GF-D8 (cell line): Measurements from ENCODE around the gene SLX9.

Source experiments
- DNase-seq: peaks from one replicate; lab custom pipeline; 2025; lab: John Stamatoyannopoulos, UW

The SLX9 gene

DNA sequence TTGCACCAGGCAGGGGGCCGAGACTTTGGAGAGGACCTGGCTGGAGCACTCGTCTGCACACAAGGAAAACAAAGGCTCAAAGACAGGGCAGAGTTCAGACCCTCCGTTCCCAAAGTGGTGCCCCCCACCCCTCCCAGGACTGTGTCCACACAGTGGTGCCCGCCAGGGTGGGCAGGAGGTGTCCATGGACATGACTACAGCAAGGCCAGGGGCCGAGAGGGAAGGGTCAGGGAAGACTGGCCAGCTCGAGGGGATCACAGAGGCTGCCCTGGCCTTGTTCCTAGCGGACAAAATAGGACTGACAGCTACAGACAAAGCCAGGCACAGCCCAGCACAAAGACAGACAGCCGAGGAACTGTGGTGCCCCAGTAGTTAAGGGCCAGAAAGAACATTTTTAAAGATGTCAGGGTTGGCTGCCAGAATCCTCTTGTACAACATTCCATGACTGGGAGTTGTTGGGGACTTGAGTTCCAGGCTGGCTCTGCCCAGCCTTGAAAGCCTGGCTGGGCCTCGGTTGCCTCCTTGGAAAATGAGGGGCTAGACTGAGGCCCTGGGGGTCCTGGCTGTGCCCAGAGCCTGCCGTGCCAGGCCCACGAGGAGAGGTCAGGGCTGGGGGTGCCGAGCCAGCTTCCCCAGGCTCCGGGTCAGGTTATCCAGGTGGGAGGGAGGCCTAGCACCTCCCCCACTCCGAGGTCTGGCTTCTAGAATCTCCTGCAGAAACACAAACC, 63.7 kb downstream of the SLX9 start:
- DNase-seq = no peak

DNA sequence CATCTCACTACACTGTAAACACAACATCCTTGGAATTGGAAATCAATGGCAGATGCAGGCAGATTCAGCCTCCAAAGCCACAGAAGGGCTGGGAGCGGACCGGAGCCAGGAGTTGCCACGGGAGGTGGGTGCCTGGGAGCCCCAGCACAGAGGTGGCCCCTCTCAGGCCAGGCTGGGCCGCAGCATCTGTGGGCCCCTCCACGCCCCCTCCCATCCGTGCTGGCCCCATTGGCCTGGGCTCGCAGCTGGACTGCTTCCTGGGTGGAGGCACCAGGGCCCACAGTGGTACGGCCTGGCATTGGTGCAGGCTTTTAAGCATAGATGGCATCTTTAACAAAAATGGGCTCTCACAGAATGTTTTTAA, 64.2 kb downstream of the SLX9 start:
- DNase-seq = no peak

DNA sequence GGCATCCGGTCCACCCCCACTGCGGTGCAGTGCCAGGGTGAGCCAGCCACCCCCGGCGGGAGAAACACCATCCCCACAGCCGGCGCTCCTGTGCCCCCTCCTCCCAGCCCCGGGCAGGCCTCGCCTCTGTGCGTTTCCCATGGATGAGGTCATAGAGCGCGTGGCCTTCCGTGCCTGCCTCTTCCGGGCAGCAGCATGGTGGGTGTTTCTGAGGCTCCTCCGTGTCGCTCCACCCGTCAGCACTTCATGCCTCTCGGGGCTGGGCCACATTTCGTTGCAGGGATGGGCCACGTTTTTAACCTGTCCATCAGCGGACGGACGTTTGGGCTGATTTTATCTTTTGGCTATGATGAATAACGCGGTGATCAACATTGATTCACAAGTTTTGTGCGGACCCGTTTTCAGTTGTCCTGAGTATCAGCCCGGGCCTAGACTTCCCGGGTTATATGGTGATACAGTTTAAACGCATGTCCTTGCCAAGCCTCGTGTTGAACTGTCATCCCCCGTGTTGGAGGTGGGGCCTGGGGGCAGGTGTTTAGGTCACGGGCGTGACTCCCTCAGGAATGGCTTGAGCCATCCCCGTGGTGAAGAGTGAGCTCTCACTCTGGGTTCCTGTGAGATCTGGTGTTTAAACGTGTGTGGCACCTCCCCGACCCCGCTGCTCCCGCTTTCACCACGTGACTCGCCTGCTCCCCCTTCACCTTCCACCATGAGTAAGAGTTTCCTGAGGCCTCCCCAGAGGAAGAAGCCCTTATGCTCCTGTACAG, 64.8 kb downstream of the SLX9 start:
- no peak for DNase-seq

DNA sequence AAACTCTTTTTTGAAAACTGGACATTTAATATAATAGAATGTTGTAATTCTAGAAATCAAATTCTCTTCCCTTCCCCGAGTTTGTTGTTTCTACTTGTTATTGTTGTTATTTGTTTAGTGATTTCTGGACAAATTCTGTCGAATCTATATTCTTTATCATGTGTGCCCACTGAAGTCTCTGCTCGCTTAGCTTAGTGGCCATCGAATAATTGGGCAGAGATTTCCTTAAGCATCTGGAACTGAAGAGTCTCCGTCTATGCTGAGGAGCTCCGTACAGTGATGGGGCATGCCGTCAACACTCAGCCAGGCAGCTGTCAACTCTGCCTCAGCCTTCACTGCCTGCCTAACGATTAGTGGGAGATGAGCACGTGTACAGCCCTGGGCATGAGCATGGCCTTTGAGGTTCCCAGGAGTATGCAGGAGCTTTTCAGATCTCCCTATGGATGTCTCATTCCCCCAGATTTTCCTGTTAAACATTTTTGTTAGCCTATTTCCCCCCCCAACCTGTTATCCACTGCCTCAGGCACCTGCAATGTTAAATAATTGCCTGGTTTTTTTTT, 66.8 kb downstream of the SLX9 start:
- DNase-seq = no peak

DNA sequence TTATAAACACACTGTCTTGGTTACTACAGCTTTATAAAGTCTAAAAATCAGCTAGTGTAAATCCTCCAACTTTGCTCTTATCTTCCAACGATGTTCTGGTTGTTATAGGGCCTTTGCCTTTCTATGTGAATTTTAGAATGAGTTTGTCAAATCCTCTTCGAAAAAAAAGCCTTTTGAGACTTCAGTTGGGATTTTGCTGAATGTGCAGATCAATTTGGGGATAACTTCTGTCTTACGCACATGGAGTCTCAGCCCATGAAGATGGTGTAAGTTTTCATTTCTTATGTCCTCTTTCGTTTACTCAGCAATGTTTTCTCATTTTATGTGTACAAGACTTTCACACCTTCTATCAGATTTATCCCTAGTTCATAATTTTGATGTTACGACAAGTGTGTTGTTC, 69.8 kb downstream of the SLX9 start:
- DNase-seq = no peak

DNA sequence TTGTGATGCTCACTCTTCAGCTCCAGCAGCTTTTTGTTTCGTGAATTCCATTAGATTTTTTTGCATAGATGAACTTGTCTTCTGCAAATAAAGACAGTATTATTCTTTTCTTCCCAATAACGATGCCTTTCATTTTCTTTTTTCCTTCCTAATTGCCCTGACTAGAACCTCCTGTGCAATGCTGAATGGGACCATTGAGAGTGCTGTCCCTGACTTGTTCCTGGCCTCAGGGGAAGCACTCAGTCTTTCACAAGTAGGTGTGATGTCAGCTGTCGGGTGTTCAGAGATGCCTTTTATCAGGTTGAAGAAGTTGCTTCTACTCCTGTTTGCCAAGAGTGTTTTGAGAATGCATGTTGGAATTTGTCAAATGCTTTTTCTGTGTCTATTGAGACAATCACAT, 70.3 kb downstream of the SLX9 start:
- no peak for DNase-seq

DNA sequence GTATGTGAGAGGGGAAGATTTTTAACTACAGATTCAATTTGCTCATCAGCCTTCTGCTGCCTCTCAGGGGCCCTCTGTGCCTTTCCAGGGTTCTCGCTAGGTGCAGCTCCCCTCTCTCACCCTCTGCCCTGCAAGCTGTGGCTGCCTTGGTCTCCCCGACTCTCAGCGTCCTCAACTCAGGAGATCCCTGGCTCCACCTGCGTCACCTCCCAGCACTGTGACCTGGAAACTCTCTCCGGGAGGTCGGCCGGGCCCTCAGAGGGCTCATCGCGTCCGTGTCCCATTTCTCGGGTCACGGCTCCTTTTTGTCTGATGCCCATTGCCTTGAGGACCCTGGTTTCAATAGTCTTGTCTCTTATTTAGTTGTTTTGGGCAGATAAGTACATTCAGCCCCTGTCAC, 71.0 kb downstream of the SLX9 start:
- no peak for DNase-seq

DNA sequence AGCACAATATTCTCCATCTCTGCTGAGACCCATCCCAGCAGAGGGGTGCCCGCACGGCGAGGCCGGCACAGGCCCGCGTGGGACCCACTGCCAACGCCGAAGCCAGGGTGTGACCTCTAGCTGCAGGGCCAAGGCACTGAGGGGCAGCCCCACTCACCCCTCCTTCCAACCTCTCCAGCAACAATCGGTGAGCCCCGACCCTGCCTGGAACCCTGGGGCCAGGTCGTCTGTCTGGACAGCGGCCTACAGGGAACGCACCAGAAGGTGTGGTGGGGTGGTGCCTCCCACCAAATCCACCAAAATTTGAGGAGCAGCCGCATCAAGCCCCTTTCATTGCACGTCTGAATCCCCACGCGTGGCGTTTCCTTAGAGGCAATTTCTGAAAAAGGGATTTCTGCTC, 71.6 kb downstream of the SLX9 start:
- no peak for DNase-seq

DNA sequence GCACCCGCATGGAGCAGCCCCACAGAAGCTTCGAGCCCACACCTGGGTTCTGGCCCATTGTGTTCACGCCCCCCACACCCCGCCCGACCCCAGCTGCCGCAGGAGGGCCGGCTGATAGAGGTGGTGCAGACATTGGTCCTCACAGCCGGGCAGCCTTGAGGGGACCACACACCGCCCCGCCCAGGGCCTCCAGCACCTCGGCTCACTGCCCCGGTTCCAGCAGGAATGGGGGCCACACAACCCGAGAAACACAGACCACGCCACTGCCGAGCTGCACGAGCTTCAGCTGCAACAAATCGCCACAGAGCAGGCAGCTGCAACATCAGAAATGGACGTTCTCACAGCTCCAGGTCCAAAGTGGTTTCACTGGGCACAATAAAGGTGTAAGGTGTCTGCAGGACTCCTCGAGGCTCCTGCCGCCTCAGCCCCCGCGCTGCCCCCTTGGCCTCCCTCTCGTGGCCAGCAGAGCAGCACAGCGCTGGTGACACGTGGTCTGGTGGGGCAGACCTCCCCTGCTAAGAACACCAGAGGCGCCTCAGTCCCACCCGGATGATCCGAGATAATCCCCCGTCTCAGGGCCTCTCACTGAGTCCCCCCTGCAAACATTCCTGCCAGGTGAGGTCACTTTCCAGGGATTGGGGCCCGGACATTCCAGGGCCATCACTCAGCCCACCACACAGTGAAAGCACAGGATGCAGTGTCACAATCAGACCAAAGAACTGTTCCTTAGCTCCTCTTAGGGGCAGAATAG, 72.3 kb downstream of the SLX9 start:
- no peak for DNase-seq

DNA sequence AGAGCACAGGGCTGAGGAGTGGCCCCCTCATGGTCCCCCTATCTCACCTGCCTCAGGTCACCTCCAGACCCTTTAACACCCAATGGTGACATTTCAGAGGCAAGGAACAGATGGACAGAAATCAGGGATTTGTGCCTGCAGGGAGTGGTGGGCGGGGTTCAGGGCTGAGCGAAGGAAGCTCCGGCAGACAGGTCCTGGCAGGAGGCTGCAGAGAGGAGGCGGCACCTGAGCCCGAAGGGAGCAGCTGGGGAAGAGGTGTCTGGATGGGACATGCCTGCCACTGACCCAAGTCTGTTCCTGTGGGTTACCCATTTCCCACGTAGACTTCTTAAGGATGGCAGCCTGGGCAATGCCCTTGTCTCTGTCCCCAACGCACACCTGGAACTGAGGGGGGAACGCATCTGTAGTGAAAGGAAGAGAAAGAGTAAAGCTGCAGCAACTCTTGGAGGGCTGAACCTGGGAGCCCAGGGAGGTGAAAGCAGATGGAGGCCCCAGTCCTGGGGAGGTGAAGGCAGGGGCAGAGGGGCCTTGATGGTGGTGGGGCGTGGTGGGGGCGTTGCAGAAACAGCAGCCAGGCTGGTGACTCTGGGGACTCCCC, 72.9 kb downstream of the SLX9 start:
- no peak for DNase-seq

DNA sequence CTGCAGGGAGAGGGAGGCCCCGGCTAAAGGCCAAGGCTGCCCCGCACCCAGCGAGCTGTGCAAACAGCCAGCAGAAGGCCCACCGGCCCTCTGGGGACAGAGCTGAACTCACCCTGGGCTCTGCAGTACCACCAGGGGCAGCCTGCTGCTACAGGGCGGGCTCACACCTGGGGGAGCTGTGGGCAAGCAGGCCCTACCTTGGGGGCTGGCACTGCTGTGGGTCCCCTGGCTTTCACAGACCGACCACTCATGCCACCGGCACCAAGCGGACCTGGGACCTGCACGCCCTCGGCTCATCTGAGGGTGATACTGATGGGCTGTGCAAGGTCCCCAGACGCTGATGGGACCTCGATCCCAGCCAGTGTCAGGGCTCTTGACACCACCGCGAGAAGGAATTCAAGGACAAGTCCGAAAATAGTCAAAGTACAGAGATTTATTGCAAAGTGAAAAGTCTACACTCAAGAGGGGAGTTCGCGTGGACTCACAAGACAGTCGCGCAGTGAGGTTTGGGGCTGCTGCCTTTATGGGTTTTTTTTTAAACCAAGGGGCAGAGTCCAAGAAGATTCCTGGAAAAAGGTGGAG, 73.5 kb downstream of the SLX9 start:
- no peak for DNase-seq

DNA sequence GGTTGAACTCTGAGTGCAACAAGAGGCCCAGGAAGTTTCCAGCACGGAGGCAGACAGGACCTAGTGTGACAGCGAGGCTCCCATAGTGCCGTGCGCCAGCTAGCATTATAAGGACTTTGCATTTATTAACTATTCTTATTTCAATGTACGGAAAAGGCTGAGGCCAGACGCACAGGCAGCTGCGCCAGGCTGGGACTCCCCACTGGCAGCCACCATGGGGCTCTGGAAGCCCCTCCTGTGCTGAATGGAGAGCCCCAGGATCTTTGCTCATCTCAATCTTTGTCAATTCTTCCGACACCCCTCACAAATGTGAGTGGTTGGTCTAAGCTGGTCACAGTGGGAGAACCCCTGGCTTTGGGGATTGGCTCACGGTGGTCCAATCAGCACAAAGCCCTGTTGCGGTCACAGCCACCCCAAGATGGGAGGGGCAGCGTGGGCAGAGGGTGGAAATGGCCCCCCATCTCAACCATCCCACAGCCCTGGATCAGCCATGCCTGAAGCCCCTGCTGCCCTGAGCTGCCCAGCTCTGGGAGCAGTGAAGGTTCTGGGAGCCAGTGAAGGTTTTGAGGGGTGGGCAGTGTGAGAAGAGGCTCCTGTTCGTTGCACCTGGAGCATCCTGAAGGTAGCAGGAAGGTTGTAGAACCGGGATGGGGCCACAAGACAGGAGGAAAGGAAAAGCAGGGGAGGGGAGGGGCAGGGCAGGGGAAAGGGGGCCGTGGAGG, 75.1 kb downstream of the SLX9 start:
- DNase-seq = no peak

DNA sequence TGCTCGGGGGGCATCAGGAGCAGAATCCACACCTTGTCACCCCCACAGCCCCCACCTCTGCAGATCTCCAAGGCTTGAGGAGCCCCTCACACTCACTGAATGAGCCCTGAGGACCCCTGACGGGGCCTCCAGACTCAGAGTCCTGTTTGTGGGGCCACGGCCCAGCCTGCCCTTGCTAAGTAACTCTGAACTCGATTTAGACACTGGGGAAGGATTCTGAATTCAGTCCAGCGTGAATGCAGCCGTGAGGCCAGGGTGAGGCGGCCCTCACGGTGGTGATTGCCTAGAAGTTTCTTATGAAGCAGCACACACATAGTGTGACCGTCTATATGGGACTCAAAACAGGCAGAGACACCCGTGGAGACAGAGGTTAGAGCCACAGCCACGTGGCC, 75.6 kb downstream of the SLX9 start:
- DNase-seq = no peak

DNA sequence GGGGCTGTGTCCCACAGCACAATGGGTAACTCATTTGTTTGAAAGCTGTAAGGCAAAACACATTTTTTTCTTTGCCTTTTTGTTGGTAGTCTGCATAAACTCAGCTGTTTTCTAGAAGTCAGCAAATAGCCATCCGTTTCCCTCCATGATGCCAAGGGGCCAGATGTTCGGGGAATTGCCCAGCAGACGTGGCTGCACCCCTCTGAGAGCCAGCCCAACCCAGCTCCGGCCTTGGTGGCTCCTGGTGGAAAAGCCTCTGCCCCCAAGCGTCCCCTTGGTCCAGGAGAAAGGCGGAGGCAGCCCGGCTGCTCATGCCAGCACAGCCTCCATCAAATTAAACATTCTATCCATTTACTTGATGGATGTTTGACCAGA, 76.2 kb downstream of the SLX9 start:
- DNase-seq = no peak

DNA sequence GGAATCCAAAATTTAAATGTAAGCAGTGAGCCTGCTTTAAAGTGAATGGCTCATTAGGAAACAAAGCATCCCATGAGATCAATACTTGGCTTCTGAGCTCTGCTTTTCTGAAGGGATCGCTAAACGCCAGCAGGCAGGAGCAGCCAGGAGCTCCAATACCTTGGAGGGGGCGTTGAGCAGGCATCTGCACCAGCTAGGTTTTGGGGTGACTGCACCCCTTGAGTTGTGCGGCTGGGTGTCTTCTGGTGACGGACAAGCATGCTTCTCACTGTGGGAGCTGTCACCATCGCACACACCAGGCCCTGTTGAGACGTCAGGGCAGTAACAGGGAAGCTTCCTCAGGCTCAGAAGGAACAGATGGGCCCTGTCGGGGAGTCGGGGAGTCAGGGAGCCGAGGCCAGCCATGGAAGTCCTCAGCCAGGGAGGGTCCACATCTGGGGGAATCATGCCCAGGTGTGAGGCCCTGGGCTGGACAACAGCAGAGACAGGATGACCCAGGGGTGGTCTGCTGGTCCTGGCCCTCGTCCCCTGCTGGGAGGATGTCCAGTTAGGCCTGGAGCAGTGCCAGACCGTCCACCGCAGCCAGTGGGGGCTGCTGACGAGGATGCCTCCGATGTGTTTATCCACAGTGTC, 76.7 kb downstream of the SLX9 start:
- no peak for DNase-seq

DNA sequence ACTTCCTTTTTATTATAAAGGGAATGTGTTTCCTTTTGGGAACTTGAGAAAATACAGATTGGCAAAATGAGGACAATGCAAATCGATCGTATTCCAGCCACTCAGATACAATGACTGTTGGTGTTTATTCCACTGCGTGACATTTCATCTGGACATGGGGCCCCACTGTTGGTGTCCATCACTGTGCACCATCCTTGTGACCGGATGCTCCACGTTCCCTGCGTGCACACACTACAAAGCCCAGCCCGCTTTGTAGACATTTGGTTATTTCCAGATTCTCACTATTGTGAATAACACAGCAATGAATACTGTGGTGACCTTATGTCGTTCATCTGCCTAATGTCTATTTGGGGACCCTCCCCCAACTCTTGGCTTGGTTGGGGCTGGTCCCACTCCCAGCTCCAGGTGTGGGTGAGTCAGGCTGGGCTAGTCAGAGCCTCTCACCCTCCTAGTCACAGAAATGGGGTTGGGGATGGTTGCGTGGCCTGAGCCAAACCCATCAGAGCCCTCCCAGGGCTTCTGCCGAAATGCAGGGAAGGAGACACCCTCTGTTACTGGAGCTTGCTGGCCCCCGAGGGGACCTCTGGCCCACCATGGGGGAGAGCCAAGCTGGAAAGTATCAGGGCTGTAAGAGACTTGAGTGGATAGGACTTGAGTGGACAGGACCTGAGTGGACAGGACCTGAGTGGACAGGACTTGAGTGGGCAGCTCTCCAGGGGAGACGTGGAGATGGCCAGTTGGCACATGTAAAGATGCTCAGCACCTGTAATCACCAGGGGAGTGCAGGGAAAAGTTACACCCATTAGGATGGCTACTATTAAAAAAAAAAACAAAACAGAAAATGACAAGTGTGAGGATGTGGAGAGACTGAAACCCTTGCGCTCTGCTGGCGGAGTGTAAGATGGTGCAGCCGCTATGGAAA, 77.5 kb downstream of the SLX9 start:
- no peak for DNase-seq

DNA sequence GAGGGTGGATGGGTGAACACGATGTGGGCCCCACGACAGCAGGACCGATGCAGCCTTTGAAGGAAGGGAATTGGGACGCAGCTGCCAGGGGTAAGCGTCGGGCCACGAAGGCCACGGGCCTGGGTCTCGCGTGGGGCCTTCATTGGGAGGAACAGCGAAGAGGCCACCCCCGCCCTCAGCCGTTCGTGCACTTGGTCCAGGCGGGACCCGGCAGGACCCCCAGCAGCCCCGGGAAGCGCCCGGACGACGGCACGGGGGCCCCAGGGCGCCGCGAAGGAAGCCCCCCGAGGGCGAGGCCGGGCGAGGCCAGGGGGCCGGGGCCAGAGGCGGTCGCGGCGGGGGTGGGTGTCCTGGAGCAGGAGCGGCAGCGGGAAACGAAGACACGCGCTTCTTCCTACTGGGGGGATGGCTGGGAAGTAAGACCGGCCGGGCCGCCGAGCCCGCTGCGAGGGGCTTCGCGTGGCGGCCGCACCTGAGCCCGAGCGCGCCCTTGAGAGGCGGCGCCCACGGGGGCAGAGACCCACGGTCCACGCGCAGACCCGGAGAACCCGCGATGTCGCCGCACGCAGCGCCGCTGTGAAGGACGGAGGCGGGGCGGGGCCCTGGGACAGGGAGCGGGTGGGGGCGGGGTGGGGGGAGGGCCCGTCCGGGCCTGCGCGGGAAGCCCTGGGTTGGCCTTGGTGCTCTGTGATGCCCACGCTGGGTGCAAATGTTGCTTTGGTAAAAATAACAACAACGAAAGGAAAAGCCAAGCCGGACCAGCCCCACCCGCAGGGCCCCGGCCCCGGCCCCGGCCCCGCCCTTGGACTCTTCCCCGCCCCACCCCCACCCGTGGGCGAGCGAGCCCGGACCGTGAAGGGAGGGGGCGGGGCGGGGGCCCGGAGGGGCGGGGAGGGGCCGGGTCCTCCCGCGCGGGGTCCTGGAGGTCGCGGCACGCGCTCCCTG, 78.6 kb downstream of the SLX9 start:
- DNase-seq = no peak

DNA sequence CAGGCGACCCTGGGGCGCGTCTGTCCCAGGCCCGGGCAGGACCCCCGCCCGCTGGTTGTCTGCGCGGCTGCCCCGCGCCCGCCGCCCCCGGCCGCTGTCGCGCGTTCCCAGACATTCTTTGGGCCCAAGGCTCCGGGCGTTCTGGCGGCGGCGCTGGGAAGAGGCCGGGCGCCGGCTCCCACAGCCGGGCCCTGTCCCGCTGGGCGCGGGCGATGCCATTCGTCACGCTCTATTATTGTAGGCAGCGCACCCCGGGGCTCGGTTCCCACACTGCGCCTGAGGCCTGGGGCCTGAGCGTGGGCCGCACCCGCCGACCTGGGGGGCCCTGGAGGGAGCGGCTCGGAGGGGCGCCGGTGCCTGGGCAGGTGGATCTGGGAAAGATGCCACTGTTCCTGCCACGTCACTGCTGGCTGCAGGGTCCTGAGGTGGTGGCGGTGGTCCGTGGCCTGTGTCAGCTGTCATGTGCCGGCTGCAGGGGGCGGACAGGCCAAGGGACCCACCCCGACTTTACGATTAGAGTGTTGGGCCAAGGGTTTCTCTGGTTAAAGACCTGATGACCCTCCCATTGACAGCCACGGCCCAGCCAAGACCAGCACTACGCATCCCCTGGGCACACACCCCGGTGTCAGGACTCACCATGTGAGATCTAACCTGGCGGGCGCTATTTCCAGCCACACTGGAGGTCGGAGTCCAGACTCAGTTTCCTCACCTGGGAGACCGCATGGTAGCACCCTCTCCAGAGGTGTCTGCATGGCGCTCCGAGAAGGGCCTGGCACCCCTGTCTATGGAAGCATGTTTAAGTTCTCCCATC, 79.5 kb downstream of the SLX9 start:
- DNase-seq = no peak
